ENCODE data around the gene KIF5C. TPM values are rescaled to one million over a fixed set of nuclear protein-coding genes. Genes with fewer than 3 reads are reported as not detected.
A peak's percentile ranks its signal among the peaks of the same experiment; 100 is the strongest.

KIF5C gene
- total and polyA plus RNA-seq, 2 donors (not counting 1 experiment from before 2014, with no cell fraction given): 0.09 to 0.17 TPM

DNA sequence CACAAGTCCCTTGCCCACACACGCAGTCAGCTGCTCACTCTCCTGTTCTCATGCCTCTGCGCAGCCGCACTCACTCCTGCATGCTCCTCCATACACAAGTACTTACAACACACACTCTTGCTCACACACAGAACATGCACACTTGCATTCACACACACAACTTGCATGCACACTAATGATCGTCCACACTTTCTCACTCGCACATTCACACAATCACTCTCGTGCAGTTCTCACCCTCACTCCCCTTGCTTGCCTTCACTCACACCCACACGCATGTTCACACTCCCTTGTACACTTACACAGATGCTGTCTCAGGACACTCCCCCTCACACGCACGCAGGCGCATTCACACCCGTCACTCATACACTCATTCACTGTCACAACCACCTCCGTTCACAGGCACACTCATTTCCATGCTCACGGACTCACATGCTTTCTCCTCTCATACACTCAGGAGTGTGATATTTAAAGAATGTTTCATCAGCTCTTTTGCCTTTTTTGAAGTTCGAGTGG is 127.4 kb downstream of the KIF5C start:
- Histone ChIP-seq H3K36me3 (ENCODE audit: control insufficient read depth, insufficient read depth, low read length) (no peaks in the 10 kb centered on the region), H3K9ac (ENCODE audit: insufficient read depth, low read length) (no peak overlapping the region), H3K27me3 (ENCODE audit: control insufficient read depth, insufficient read depth, low read length) (peaks cover 14% of the 10 kb centered on the region), H3K9me3 (ENCODE audit: control insufficient read depth, insufficient read depth, low read depth, low read length) (no peaks in the 10 kb centered on the region), H3K27ac (ENCODE audit: insufficient read depth, low read length) (no peak overlapping the region), H2AFZ (ENCODE audit: low read length) (no peak overlapping the region), H3K4me3 (replicated peaks in 1 of 4; ENCODE audit: control extremely low read depth in 1 of 4, insufficient read depth in 1 of 4, low read depth in 3 of 4, low read length in 4 of 4) (peak overlapping the region in 1 of 4 experiments; percentile 38), H3K4me1 (ENCODE audit: control insufficient read depth, extremely low read depth, insufficient read depth, low read length) (no peaks in the 10 kb centered on the region), H4K20me1 (ENCODE audit: control insufficient read depth, extremely low read depth, insufficient read depth, low read length) (no peaks in the 10 kb centered on the region), H3K79me2 (ENCODE audit: control insufficient read depth, insufficient read depth, low read length) (no peaks in the 10 kb centered on the region), H3K4me2 (ENCODE audit: extremely low read depth, insufficient read depth, low read length) (peak overlapping the region; percentile 48)
- TF ChIP-seq EZH2 (IDR thresholded peaks at IDR 0.05; ENCODE audit: low read length, missing control alignments) (no peak), CTCF (conservative IDR thresholded peaks at IDR 0.05 in 1 of 2, IDR thresholded peaks at IDR 0.05 in 1 of 2; ENCODE audit: low read depth in 1 of 2, low read length in 2 of 2) (no peak)
- DNase-seq (ENCODE audit: low read depth in 2 of 2): no peak

- DNase-seq (ENCODE audit: low read depth in 2 of 2): no peak
- H3K9me3 ChIP-seq (ENCODE audit: control insufficient read depth, insufficient read depth, low read depth, low read length): no peaks in the 10 kb centered on the region
- H3K4me2 ChIP-seq (ENCODE audit: extremely low read depth, insufficient read depth, low read length): peak overlapping the region; percentile 48
- peaks cover 14% of the 10 kb centered on the region for H3K27me3 ChIP-seq (ENCODE audit: control insufficient read depth, insufficient read depth, low read length)
- H3K9ac ChIP-seq (ENCODE audit: insufficient read depth, low read length): peak overlapping the region; percentile 17
- TF ChIP-seq EZH2 (IDR thresholded peaks at IDR 0.05; ENCODE audit: low read length, missing control alignments) (no peak), CTCF (conservative IDR thresholded peaks at IDR 0.05 in 1 of 2, IDR thresholded peaks at IDR 0.05 in 1 of 2; ENCODE audit: low read depth in 1 of 2, low read length in 2 of 2) (no peak)
- H3K4me1 ChIP-seq (ENCODE audit: control insufficient read depth, extremely low read depth, insufficient read depth, low read length): no peaks in the 10 kb centered on the region
- H2AFZ ChIP-seq (ENCODE audit: low read length): peak overlapping the region; percentile 40
- no peak overlapping the region for H3K27ac ChIP-seq (ENCODE audit: insufficient read depth, low read length)
- no peaks in the 10 kb centered on the region for H4K20me1 ChIP-seq (ENCODE audit: control insufficient read depth, extremely low read depth, insufficient read depth, low read length)
- H3K4me3 ChIP-seq (replicated peaks in 1 of 4; ENCODE audit: control extremely low read depth in 1 of 4, insufficient read depth in 1 of 4, low read depth in 3 of 4, low read length in 4 of 4): peak overlapping the region in 1 of 4 experiments; percentile 38
- H3K36me3 ChIP-seq (ENCODE audit: control insufficient read depth, insufficient read depth, low read length): no peaks in the 10 kb centered on the region
- H3K79me2 ChIP-seq (ENCODE audit: control insufficient read depth, insufficient read depth, low read length): no peaks in the 10 kb centered on the region
Observed at GRCh38 chr2:149002891-149003740, 128.1 kb downstream of the KIF5C start.

- peaks cover 13% of the 10 kb centered on the region for H3K27me3 ChIP-seq (ENCODE audit: control insufficient read depth, insufficient read depth, low read length)
- no peak for TF ChIP-seq CTCF (conservative IDR thresholded peaks at IDR 0.05 in 1 of 2, IDR thresholded peaks at IDR 0.05 in 1 of 2; ENCODE audit: low read depth in 1 of 2, low read length in 2 of 2)
- no peak for TF ChIP-seq EZH2 (IDR thresholded peaks at IDR 0.05; ENCODE audit: low read length, missing control alignments)
- no peak overlapping the region for H3K27ac ChIP-seq (ENCODE audit: insufficient read depth, low read length)
- H3K36me3 ChIP-seq (ENCODE audit: control insufficient read depth, insufficient read depth, low read length): no peaks in the 10 kb centered on the region
- H4K20me1 ChIP-seq (ENCODE audit: control insufficient read depth, extremely low read depth, insufficient read depth, low read length): no peaks in the 10 kb centered on the region
- no peak overlapping the region for H3K9ac ChIP-seq (ENCODE audit: insufficient read depth, low read length)
- no peak overlapping the region for H2AFZ ChIP-seq (ENCODE audit: low read length)
- no peak overlapping the region for H3K4me3 ChIP-seq (replicated peaks in 1 of 4; ENCODE audit: control extremely low read depth in 1 of 4, insufficient read depth in 1 of 4, low read depth in 3 of 4, low read length in 4 of 4)
- H3K9me3 ChIP-seq (ENCODE audit: control insufficient read depth, insufficient read depth, low read depth, low read length): no peaks in the 10 kb centered on the region
- H3K4me1 ChIP-seq (ENCODE audit: control insufficient read depth, extremely low read depth, insufficient read depth, low read length): no peaks in the 10 kb centered on the region
- H3K79me2 ChIP-seq (ENCODE audit: control insufficient read depth, insufficient read depth, low read length): no peaks in the 10 kb centered on the region
- H3K4me2 ChIP-seq (ENCODE audit: extremely low read depth, insufficient read depth, low read length): no peak overlapping the region
- peak in 1 of 2 donors; percentile 86 for DNase-seq (ENCODE audit: low read depth in 2 of 2)
Observed at GRCh38 chr2:149004836-149005235, 129.8 kb downstream of the KIF5C start.

All from fibroblast of lung (primary cell).